Colonic mucosa (tissue), 4 donors: ENCODE measurements around the gene IL25. TPM values are rescaled to one million over a fixed set of nuclear protein-coding genes. Genes with fewer than 3 reads are reported as not detected.

Source experiments
- DNase-seq: peaks from one replicate; pipeline ENCODE4 v3.0.0-alpha.2; 2020
- H3K27ac ChIP-seq: fragments of 200-600 bp; one replicate; pipeline ENCODE4 v1.8.0; 2021
- H3K27me3 ChIP-seq: fragments of 200-600 bp; one replicate; pipeline ENCODE4 v1.8.0; 2021
- H3K36me3 ChIP-seq: fragments of 200-600 bp; one replicate; pipeline ENCODE4 v1.8.0; 2021
- H3K4me1 ChIP-seq: fragments of 200-600 bp; one replicate; pipeline ENCODE4 v1.8.0; 2021; ENCODE audit warnings: mild to moderate bottlenecking
- H3K4me3 ChIP-seq: fragments of 200-600 bp; one replicate; pipeline ENCODE4 v1.8.0; 2021
- H3K9ac ChIP-seq, 2 donors: one replicate each; pipeline ENCODE4 v1.7.0; 2013; ENCODE audit warnings: control low read depth in 2 of 2, low read depth in 2 of 2, low read length in 2 of 2
- H3K9me3 ChIP-seq: fragments of 200-600 bp; one replicate; pipeline ENCODE4 v1.8.0; 2021
- intact Hi-C: fragments of 100-400 bp; cut with DNase I; formaldehyde crosslinking; loops from one replicate; pipeline ENCODE4 v1.14.1; 2022
- total RNA-seq, 2 donors: library from RNA; stranded (reverse); fragmentation: NEBNext Ultra II Directional in 1 of 2; extraction: Animal tissue kit (Norgen Biotek cat#: 25700) in 1 of 2; gene quantifications; one replicate each; pipeline ENCODE4 v1.2.1, GENCODE V29; 2021
- TF ChIP-seq, protein P1 (sequence below): fragments of 200-600 bp; IDR thresholded peaks from one replicate; pipeline ENCODE4 v1.8.0; 2022; ENCODE audit warnings: antibody characterized with exemption, mild to moderate bottlenecking
- donor health status: healthy.
- donor health status: DM: no; HTN: no; CAD: no.
- donor health status: DM: no; HTN: no; CAD: no.

IL25 gene
- total RNA-seq, 2 donors from 2014 or later, result not detected

DNA sequence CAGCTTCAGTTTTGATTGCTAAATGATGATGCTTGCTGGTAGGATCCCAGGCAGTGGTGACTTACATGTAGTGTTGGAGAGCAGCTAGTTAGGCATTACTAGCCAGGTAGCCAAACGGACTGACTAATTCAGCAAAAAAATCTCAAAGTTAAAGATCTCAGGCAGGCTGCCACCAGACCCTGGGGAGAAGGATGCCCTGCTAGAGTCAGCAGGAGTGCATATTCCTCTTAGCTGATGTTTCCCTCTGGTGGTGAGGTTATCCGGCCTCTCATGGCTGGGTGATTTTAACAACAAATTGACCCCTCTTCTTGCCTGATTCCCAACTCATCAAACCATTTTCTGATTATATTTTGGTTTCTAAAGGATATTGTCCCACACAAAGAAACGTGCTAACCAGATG is 10.4 kb upstream of the IL25 start:
- DNase-seq, result no peak
- H3K4me1 ChIP-seq, result no peaks in the 10 kb centered on the region
- intact Hi-C loops, result no loop called here
- no peak overlapping the region for H3K4me3 ChIP-seq
- TF ChIP-seq, protein P1, sequence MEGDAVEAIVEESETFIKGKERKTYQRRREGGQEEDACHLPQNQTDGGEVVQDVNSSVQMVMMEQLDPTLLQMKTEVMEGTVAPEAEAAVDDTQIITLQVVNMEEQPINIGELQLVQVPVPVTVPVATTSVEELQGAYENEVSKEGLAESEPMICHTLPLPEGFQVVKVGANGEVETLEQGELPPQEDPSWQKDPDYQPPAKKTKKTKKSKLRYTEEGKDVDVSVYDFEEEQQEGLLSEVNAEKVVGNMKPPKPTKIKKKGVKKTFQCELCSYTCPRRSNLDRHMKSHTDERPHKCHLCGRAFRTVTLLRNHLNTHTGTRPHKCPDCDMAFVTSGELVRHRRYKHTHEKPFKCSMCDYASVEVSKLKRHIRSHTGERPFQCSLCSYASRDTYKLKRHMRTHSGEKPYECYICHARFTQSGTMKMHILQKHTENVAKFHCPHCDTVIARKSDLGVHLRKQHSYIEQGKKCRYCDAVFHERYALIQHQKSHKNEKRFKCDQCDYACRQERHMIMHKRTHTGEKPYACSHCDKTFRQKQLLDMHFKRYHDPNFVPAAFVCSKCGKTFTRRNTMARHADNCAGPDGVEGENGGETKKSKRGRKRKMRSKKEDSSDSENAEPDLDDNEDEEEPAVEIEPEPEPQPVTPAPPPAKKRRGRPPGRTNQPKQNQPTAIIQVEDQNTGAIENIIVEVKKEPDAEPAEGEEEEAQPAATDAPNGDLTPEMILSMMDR, result no peak
- H3K9me3 ChIP-seq, result no peaks in the 10 kb centered on the region
- H3K27me3 ChIP-seq, result peaks cover 22% of the 10 kb centered on the region
- no peak overlapping the region for H3K27ac ChIP-seq
- H3K36me3 ChIP-seq, result no peaks in the 10 kb centered on the region
- no peak overlapping the region for H3K9ac ChIP-seq

DNA sequence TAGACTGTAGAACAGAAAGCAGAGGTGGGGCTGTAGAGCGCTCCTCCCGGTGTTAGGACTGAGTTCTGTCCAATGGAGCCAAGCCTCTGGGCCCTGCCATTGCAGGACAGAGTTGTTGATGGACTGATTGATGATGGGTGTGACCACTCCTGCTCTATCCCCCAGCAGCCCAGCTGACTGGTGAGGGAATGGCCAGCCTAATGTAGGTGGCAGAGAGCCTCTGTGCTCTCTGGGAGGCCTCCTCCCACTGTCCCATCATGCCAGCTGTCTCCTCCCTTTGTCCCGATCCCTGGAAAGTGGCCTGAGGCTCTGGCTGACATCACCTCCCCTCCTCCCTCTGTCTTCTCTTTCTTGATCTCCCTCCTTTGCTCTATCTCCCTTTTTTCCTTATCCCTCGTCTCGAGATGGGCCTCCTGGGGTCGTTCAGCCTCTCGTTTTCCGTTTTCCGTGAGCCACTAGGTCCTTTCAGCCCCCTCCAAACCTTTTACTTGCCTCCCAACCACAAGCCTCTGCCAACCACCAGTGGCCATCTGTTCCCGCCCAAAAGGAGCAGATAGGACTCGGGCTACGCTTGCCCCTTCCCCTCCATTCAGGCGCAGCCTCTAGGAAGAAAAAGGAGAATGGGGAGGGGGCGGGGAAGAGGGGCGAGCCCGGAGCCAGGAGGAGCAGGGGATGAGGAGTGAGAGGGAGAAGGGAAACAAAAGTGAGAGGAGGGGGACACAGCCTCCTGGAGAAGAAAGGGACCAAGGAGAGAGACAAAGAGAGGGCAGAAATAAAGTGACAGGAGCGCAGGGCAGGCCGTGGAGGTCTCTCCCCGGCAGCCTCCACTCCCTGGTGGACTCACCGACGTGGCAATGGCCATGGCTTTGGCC is 8.2 kb upstream of the IL25 start:
- no peaks in the 10 kb centered on the region for H3K4me1 ChIP-seq
- peak overlapping the region; percentile 27 for H3K4me3 ChIP-seq
- peak overlapping the region; percentile 82 for H3K27ac ChIP-seq
- H3K27me3 ChIP-seq, result peaks cover 22% of the 10 kb centered on the region
- no peak for DNase-seq
- TF ChIP-seq, protein P1, result no peak
- intact Hi-C loops, result no loop called here
- H3K9me3 ChIP-seq, result no peaks in the 10 kb centered on the region
- H3K36me3 ChIP-seq, result no peaks in the 10 kb centered on the region
- H3K9ac ChIP-seq, result peak overlapping the region; percentile 61 to 76

DNA sequence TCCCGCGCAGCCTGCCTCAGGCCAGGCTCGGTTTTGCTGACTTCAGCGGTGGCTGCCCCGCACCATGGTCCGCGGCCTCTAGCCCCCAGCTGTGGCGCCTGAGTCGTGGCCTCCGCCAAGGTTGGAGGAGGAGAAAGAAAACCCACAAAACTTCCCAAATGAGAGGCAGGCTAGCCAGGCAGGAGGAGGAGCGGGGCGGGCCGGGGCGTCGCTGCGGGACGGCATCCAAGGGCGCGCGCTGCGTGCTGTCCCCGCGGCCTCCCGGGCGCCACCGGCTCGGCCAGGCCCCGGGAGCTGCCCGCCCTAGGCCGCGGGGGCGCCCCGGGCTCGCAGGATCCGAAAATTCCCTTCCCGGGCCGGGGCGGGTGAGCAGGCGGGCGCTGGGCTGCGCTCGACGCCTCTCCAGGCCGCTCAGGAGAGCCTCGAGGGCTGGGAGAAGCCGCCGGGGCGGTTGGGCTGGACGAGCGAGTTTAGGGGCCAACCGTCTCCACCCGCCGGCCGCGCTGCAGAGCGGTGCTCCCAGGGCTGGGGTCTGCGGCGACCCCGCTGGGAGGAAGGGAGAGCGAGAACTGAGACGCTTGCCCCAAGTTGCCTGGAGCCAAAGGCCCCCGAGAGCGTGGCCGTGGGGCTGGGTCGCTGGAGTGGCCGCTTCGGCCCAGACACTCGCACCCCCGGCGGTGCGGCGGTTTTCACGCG is 7.4 kb upstream of the IL25 start, which contains the start of gene EFS:
TSS of gene EFS (minus strand) at position 137 of the 696 bp plus-strand sequence. CDS start 147 bp downstream, outside the sequence.
- no peak for DNase-seq
- Histone ChIP-seq H3K27ac (peak within 1 kb of the TSS; percentile 82), H3K4me3 (peak within 1 kb of the TSS; percentile 27), H3K36me3 (no peaks in the 10 kb centered on the region), H3K9ac (peak within 1 kb of the TSS; percentile 61 to 76), H3K4me1 (no peaks in the 10 kb centered on the region), H3K27me3 (peaks cover 22% of the 10 kb centered on the region), H3K9me3 (no peaks in the 10 kb centered on the region)
- intact Hi-C loops, result no loop called here
- TF ChIP-seq, protein P1, result no peak

DNA sequence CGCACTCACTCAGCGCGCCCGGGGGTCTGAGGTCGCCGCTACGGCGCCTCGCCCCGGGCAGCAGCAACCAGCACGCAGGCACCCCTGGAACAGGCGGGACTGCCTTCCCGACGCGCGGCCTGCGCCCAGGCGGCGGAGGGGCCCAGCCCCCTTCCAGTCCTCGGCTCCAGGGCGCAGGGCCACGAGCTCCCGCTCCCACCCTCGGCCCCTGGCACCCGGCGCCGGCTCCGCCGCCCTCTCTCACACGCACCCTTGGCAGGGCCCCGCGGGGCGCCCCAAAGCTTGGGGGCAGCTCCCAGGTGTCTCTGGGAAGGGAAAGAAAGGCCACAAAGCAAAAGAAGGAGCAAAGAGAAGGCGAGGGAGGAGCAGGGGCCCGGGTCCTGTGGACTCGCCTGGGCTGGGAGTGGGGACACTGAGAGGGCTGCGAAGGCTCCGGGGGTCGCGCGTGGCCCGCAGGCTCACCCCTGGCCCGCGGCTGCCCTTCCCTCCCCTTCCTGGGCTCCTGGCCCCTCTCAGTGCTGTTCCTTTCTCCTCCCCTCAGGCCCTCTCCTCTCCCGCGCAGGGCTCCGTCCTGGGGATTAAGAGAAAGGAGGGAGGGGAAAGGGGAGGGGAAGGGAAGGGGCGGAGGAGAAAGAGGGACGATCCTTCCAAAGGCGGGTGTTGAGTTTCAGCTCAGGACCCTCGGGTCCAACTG is 6.7 kb upstream of the IL25 start:
- H3K27me3 ChIP-seq, result peaks cover 22% of the 10 kb centered on the region
- H3K36me3 ChIP-seq, result no peaks in the 10 kb centered on the region
- peak overlapping the region; percentile 27 for H3K4me3 ChIP-seq
- H3K27ac ChIP-seq, result peak overlapping the region; percentile 82
- no peaks in the 10 kb centered on the region for H3K9me3 ChIP-seq
- peak; percentile 53 for DNase-seq
- H3K4me1 ChIP-seq, result no peaks in the 10 kb centered on the region
- intact Hi-C loops, result no loop called here
- TF ChIP-seq, protein P1, result no peak
- H3K9ac ChIP-seq, result peak overlapping the region; percentile 19 to 76

DNA sequence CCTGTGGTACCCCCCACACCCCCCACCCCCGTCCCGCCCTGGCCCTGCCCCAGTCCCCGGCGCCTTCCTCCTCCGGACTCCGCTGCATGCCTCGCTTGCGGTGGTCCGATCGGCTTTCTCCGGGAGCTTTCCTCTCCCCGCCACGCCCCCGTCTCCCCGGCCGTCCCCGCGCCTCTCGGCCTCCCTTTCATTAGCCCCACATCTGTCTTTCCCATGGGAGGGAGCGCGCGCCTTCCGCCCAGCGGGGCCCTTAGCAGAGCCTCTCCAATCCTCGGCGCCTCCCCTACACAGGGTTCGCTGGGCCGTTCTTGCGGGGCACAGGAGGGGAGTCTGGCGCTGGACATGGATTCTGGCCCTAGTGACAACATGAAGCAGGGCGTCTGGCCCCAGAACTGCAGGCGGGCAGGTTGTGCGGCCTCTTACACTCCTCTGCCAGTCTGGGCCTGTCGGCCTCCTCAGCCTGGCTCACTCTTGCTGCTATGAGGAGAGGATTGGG is 6.1 kb upstream of the IL25 start:
- intact Hi-C loops, result no loop called here
- TF ChIP-seq, protein P1, result no peak
- Histone ChIP-seq H3K9me3 (no peaks in the 10 kb centered on the region), H3K4me3 (no peak overlapping the region), H3K36me3 (no peaks in the 10 kb centered on the region), H3K27ac (peak overlapping the region; percentile 82), H3K4me1 (no peaks in the 10 kb centered on the region), H3K9ac (peak overlapping the region; percentile 26 to 43), H3K27me3 (peaks cover 22% of the 10 kb centered on the region)
- peak; percentile 46 for DNase-seq
